K562 (cell line): ENCODE results near the gene ZNF837. TPM values are rescaled to one million over a fixed set of nuclear protein-coding genes. Genes with fewer than 3 reads are reported as not detected.

Experiments used
- polyA plus RNA-seq, 8 experiments: library from polyadenylated mRNA; depleted of rRNA in 4 of 8; stranded (reverse) in 5 of 8; unstranded in 3 of 8; fragments of >200 nt; fragmentation: Nextera tagmentation in 2 of 8; fragmentation: Illumina TruSeq in 1 of 8; extraction: Ambion mirVana in 2 of 8; extraction: Trizol in 1 of 8; gene quantifications; 2 replicates each; pipeline versions ENCODE4 v1.2.1 to v1.2.3, GENCODE V29; 2011 to 2014; ENCODE audit warnings: inconsistent platforms in 1 of 8, missing spikeins in 1 of 8
- total RNA-seq, 7 experiments: library from RNA; depleted of rRNA in 6 of 7; stranded (reverse); fragments of >200 nt in 6 of 7; fragmentation: Illumina TruSeq in 2 of 7; extraction: Trizol in 2 of 7; gene quantifications; 2 replicates each; pipeline versions ENCODE4 v1.2.1 to v1.2.3, GENCODE V29; 2011 to 2021; ENCODE audit warnings: low replicate concordance in 1 of 7
- TF ChIP-seq, protein P1 (sequence below), 2 experiments: fragments of 450-650 bp; IDR thresholded peaks; 2 replicates each; pipeline ENCODE4 v1.6.1; 2016; ENCODE audit warnings: mild to moderate bottlenecking in 2 of 2, borderline replicate concordance in 1 of 2, low read depth in 1 of 2, moderate library complexity in 1 of 2
- TF ChIP-seq, protein P2 (sequence below), 2 experiments: IDR thresholded peaks; 2 replicates each; pipeline ENCODE4 v1.6.1; 2011; ENCODE audit warnings: borderline replicate concordance in 1 of 2, control low read depth in 1 of 2, low read depth in 1 of 2, low read length in 1 of 2, mild to moderate bottlenecking in 1 of 2, mixed read lengths in 1 of 2, moderate library complexity in 1 of 2; ENCODE audit not compliant: insufficient read depth in 1 of 2, insufficient read length in 1 of 2, poor library complexity in 1 of 2, severe bottlenecking in 1 of 2; ENCODE audit errors: extremely low read depth in 1 of 2

Gene ZNF837
- total and polyA plus RNA-seq, 9 of the 15 experiments (the other 6 are each of a cell fraction or from before 2014, with no cell fraction given): 0.11 to 2.1 (median 0.57) TPM; not detected in 4

- TF ChIP-seq, protein P1, sequence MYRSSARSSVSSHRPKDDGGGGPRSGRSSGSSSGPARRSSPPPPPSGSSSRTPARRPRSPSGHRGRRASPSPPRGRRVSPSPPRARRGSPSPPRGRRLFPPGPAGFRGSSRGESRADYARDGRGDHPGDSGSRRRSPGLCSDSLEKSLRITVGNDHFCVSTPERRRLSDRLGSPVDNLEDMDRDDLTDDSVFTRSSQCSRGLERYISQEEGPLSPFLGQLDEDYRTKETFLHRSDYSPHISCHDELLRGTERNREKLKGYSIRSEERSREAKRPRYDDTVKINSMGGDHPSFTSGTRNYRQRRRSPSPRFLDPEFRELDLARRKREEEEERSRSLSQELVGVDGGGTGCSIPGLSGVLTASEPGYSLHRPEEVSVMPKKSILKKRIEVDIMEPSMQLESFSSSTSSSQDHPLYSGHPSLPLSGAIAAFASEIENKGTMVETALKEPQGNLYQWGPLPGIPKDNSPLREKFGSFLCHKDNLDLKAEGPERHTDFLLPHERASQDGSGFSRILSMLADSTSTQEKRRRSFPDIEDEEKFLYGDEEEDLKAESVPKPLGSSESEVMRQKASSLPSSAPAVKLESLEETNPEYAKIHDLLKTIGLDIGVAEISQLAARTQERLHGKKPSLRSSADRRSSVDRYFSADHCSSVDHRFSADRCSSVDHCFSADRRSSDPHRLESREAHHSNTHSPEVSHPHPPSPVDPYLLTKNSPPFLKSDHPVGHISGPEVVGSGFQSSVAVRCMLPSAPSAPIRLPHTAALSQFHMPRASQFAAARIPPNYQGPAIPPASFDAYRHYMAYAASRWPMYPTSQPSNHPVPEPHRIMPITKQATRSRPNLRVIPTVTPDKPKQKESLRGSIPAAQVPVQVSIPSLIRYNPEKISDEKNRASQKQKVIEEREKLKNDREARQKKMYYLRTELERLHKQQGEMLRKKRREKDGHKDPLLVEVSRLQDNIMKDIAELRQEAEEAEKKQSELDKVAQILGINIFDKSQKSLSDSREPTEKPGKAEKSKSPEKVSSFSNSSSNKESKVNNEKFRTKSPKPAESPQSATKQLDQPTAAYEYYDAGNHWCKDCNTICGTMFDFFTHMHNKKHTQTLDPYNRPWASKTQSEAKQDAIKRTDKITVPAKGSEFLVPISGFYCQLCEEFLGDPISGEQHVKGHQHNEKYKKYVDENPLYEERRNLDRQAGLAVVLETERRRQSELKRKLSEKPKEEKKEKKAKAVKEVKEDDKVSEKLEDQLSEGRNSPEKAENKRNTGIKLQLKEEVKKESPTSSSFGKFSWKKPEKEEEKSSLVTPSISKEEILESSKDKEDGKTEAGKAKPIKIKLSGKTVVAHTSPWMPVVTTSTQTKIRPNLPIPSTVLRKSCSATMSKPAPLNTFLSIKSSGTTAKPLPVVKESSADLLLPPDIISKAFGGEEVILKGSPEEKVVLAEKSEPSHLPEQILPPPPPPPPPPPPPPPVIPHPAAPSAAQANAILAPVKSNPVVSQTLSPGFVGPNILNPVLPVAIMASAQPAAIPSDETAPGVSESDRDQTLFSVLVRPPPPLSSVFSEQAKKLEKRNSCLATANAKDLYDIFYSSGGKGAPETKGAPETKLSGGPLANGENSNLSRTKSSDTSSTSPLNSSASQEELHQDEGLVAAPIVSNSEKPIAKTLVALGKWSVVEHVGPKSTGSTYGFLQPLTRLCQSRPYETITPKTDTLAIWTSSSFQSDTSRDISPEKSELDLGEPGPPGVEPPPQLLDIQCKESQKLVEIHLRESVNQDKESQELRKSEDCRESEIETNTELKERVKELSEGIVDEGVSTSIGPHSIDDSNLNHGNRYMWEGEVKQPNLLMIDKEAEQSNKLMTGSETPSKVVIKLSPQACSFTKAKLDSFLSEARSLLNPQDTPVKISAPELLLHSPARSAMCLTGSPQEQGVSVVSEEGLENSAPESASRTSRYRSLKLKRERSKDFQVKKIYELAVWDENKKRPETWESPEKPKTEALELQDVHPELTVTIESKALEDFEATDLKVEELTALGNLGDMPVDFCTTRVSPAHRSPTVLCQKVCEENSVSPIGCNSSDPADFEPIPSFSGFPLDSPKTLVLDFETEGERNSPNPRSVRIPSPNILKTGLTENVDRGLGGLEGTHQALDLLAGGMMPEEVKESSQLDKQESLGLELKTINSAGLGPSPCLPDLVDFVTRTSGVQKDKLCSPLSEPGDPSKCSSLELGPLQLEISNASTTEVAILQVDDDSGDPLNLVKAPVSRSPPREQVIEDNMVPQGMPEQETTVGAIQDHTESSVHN (IDR thresholded peaks at IDR 0.05; ENCODE audit: borderline replicate concordance in 1 of 2, low read depth in 1 of 2): no peak
- TF ChIP-seq, protein P2, sequence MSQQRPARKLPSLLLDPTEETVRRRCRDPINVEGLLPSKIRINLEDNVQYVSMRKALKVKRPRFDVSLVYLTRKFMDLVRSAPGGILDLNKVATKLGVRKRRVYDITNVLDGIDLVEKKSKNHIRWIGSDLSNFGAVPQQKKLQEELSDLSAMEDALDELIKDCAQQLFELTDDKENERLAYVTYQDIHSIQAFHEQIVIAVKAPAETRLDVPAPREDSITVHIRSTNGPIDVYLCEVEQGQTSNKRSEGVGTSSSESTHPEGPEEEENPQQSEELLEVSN (IDR thresholded peaks at IDR 0.05; ENCODE audit: borderline replicate concordance in 1 of 2, extremely low read depth in 1 of 2, insufficient read depth in 1 of 2, insufficient read length in 1 of 2, low read depth in 1 of 2, low read length in 1 of 2, poor library complexity in 1 of 2, severe bottlenecking in 1 of 2): no peak
- TF ChIP-seq, all 486 proteins: peak for 0
These were observed 28.7 kb downstream of the ZNF837 start (continued) for GRCh38 chr19:58351990-58352755.
